ENCODE measurements around the gene CD247.

CD247 gene

DNA sequence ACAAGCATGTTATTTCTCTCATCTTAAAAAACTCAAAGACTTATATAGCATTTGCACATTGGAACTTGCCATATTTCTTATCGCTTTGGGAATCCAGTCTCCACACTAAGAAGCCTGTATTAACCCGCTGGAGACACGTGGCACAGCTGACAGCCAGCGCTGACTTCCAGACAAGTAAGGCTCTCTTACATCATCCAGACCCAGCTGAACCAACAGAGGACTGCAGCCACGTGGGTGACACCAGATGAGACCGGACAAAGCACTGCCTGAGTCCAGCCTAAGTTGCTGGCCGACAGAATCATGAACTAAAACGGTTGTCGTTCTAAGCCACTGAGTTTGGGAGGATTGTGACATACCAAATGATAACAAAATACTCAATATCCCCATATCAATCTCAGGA lies 6.3 kb upstream of the CD247 start:
- TF ChIP-seq, protein P1, sequence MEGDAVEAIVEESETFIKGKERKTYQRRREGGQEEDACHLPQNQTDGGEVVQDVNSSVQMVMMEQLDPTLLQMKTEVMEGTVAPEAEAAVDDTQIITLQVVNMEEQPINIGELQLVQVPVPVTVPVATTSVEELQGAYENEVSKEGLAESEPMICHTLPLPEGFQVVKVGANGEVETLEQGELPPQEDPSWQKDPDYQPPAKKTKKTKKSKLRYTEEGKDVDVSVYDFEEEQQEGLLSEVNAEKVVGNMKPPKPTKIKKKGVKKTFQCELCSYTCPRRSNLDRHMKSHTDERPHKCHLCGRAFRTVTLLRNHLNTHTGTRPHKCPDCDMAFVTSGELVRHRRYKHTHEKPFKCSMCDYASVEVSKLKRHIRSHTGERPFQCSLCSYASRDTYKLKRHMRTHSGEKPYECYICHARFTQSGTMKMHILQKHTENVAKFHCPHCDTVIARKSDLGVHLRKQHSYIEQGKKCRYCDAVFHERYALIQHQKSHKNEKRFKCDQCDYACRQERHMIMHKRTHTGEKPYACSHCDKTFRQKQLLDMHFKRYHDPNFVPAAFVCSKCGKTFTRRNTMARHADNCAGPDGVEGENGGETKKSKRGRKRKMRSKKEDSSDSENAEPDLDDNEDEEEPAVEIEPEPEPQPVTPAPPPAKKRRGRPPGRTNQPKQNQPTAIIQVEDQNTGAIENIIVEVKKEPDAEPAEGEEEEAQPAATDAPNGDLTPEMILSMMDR (IDR thresholded peaks at IDR 0.05): no peak

DNA sequence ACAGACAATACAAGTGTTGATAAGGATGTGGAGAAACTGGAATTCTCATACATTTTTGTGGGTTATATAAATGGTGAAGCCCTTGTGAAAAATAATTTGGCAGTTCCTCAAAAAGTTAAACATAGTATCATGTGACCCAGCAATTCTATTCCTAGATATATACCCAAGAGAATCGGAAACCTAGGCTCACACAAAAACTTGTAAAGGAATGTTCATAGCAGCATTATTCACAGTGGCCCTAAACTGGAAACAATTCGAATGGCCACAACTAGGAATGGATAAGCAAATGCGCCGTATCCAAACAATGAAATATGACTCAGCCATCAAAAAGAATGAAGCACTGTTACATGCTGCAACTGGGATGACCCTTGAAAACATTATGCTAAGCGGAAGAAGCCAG lies 3.9 kb upstream of the CD247 start:
- TF ChIP-seq, protein P1 (IDR thresholded peaks at IDR 0.05): no peak

GRCh38 chr1:167520711-167521206 lies 2.4 kb upstream of the CD247 start:
- TF ChIP-seq, protein P1 (IDR thresholded peaks at IDR 0.05): no peak; the same call in 1 of the 2 replicates

GRCh38 chr1:167517535-167518330 lies 596 bp downstream of the CD247 start:
- TF ChIP-seq, protein P1 (IDR thresholded peaks at IDR 0.05): no peak

DNA sequence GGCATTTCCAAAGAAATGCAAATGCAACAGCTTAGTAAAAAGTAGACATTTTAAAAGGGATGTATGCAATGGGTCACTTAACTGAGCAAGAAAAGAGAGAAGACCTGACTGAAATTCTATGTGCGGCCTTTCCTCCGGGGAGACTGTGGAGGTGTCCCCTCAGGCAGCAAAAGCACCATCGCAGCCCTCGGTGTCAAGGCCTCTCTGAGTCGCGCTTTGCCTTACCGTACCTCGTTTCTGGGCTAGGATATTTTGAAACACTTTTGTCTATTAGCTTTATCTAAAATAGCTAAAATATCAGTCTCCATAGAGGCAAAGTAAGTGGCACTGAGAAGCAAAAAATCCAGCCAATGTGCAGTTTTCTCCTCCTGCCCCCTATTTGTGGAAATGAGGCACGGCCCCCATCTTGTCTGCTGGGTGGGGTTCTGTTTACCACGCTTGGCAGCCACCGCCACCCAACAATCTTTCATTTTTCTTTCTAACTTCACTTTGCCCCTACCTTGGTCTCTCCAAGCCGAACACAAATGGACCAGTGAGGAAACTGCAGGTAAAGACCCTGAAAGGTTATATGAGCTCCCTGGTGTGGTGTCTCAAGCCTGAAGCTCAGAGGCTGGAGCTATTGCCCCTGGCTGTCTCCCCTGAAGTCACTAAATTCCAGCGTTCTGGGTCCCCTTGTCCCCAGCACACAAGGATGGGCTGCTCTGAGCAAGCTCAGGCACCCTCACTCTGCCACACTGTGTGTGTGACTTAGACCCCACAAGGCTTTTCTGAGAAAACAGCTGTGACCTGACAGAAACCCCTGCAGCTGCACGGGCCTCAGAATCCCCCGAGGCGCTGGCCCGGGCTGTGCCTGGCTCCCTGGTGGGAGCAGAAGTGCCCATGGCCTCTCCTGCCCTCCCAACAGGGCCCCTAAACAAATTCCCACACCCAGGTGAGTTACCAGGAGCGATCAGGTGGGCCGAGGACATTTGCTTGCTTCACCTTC lies 1.6 kb downstream of the CD247 start:
- TF ChIP-seq, protein P1 (IDR thresholded peaks at IDR 0.05): no peak

GRCh38 chr1:167515893-167516321 lies 2.4 kb downstream of the CD247 start:
- TF ChIP-seq, protein P1 (IDR thresholded peaks at IDR 0.05): no peak

DNA sequence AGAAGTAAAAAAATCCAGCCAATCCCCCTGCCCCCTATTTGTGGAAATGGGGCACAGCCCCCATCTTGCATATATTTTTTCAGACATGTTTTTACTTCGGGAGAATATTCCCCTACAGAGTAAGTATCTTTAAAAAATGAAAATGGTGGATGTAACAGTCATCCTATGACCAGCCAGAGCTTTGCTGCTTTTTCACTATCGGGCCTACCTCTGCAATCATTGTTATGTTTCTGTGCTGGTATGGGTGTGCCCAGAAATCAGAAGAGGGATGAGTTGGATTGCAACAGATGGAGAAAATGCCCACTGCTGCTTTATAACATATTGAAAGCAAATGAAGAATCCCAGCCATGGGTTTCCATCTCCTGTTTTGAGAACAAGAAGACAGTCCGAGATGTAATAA lies 2.9 kb downstream of the CD247 start:
- TF ChIP-seq, protein P1 (IDR thresholded peaks at IDR 0.05): no peak

Data from LNCAP (cell line).